IMR-90 (cell line): ENCODE measurements around the gene PRTFDC1. TPM values are rescaled to one million over a fixed set of nuclear protein-coding genes. Genes with fewer than 3 reads are reported as not detected.

ENCODE experiments used
- ATAC-seq: fragments of 200-7000 bp; cut with Tn5 transposase; 2 replicates; pipeline ENCODE4 v1.9.1; 2020; ENCODE audit warnings: low read depth, mild to moderate bottlenecking, moderate library complexity
- BruUV-seq: library from RNA; stranded (reverse); fragments of 400-500 nt; replicated peaks from 2 replicates; lab custom pipeline; 2021; lab: Mats Ljungman, UMichigan
- CTCF ChIA-PET: fragments of 300-600 bp; formaldehyde crosslinking; extraction: SDS; loops from one replicate; lab custom pipeline; 2021; ENCODE audit warnings: antibody characterized with exemption; lab: Yijun Ruan, JAX
- POLR2A ChIA-PET: fragments of 300-600 bp; sonication (Branson Sonifier 250); formaldehyde crosslinking; loops from one replicate; lab custom pipeline; 2022; ENCODE audit warnings: antibody characterized with exemption; ENCODE audit not compliant: unreplicated experiment; lab: Charles Lee
- DNase-seq: peaks from one replicate; pipeline ENCODE4 v3.0.0; 2013
- H2AFZ ChIP-seq: replicated peaks from 2 replicates; pipeline ENCODE3; 2013; ENCODE audit warnings: low read length, mild to moderate bottlenecking; ENCODE audit not compliant: poor library complexity
- H2AK5ac ChIP-seq: 2 replicates; pipeline ENCODE4 v1.6.1; 2013; ENCODE audit warnings: low read depth, low read length, inconsistent platforms
- H2AK9ac ChIP-seq: replicated peaks from 2 replicates; pipeline ENCODE3; 2013; ENCODE audit warnings: mild to moderate bottlenecking, low read depth, low read length, moderate library complexity; ENCODE audit not compliant: poor library complexity
- H2BK120ac ChIP-seq: 2 replicates; pipeline ENCODE4 v1.6.1; 2013; ENCODE audit warnings: low read depth, low read length, inconsistent platforms
- H2BK15ac ChIP-seq: 3 replicates; pipeline ENCODE4 v1.6.1; 2013; ENCODE audit warnings: low read depth, low read length, inconsistent platforms
- H2BK20ac ChIP-seq: 2 replicates; pipeline ENCODE4 v1.6.1; 2013; ENCODE audit warnings: low read depth, mild to moderate bottlenecking, inconsistent platforms, low read length, moderate library complexity
- H2BK5ac ChIP-seq: 2 replicates; pipeline ENCODE4 v1.6.1; 2013; ENCODE audit warnings: mild to moderate bottlenecking, low read depth, low read length, inconsistent platforms; ENCODE audit not compliant: poor library complexity, severe bottlenecking
- H3K14ac ChIP-seq: replicated peaks from 2 replicates; pipeline ENCODE4 v1.6.1; 2013; ENCODE audit warnings: low read depth, low read length, inconsistent platforms
- H3K18ac ChIP-seq: 2 replicates; pipeline ENCODE4 v1.6.1; 2013; ENCODE audit warnings: low read depth, low read length, control low read depth
- H3K23ac ChIP-seq: 2 replicates; pipeline ENCODE4 v1.6.1; 2013; ENCODE audit warnings: low read depth, low read length, inconsistent platforms
- H3K27ac ChIP-seq: 2 replicates; pipeline ENCODE4 v1.5.1; 2013; ENCODE audit warnings: mild to moderate bottlenecking, control low read depth, low read length; ENCODE audit not compliant: insufficient read depth
- H3K27me3 ChIP-seq: 2 replicates; pipeline ENCODE4 v1.6.1; 2013; ENCODE audit warnings: low read length; ENCODE audit not compliant: control insufficient read depth, insufficient read depth
- H3K36me3 ChIP-seq: 2 replicates; pipeline ENCODE4 v1.6.1; 2013; ENCODE audit warnings: low read length, mixed read lengths; ENCODE audit not compliant: control insufficient read depth, insufficient read depth
- H3K4ac ChIP-seq: 2 replicates; pipeline ENCODE4 v1.6.1; 2013; ENCODE audit warnings: low read depth, low read length, inconsistent platforms
- H3K4me1 ChIP-seq: 2 replicates; pipeline ENCODE4 v1.6.1; 2013; ENCODE audit warnings: low read length, mixed read lengths; ENCODE audit not compliant: control insufficient read depth, insufficient read depth
- H3K4me2 ChIP-seq: 2 replicates; pipeline ENCODE4 v1.6.1; 2013; ENCODE audit warnings: low read depth, mild to moderate bottlenecking, control low read depth, low read length, moderate library complexity
- H3K4me3 ChIP-seq: 2 replicates; pipeline ENCODE4 v1.5.1; 2013; ENCODE audit warnings: low read depth, mild to moderate bottlenecking, control low read depth, low read length, moderate library complexity; ENCODE audit not compliant: insufficient read depth
- H3K56ac ChIP-seq: 2 replicates; pipeline ENCODE4 v1.6.1; 2013; ENCODE audit warnings: low read length, inconsistent platforms; ENCODE audit not compliant: insufficient read depth; ENCODE audit errors: extremely low read depth
- H3K79me1 ChIP-seq, 2 experiments: 2 replicates each; pipeline ENCODE4 v1.6.1; 2013; ENCODE audit warnings: low read length in 2 of 2, inconsistent platforms in 1 of 2, low read depth in 1 of 2
- H3K9ac ChIP-seq: 2 replicates; pipeline ENCODE4 v1.6.1; 2013; ENCODE audit warnings: low read depth, low read length, control low read depth
- H3K9me1 ChIP-seq: 2 replicates; pipeline ENCODE4 v1.6.1; 2013; ENCODE audit warnings: low read length, inconsistent platforms; ENCODE audit not compliant: insufficient read depth
- H3K9me3 ChIP-seq: 2 replicates; pipeline ENCODE4 v1.6.1; 2013; ENCODE audit warnings: low read length; ENCODE audit not compliant: control insufficient read depth, insufficient read depth
- H4K20me1 ChIP-seq: 2 replicates; pipeline ENCODE4 v1.6.1; 2013; ENCODE audit warnings: low read length, inconsistent platforms; ENCODE audit not compliant: insufficient read depth
- H4K5ac ChIP-seq: 2 replicates; pipeline ENCODE4 v1.6.1; 2013; ENCODE audit warnings: mild to moderate bottlenecking, low read depth, low read length, control low read depth
- H4K8ac ChIP-seq, 2 experiments: 2 replicates each; pipeline ENCODE4 v1.6.1; 2013; ENCODE audit warnings: low read depth in 2 of 2, low read length in 2 of 2, control low read depth in 1 of 2, inconsistent platforms in 1 of 2
- H4K91ac ChIP-seq: 2 replicates; pipeline ENCODE4 v1.6.1; 2013; ENCODE audit warnings: low read depth, low read length, inconsistent platforms; ENCODE audit not compliant: insufficient read depth
- BHLHE40 ChIP-seq: fragments of 150-350 bp; IDR thresholded peaks from 2 replicates; pipeline ENCODE4 v1.6.1; 2016; ENCODE audit warnings: mild to moderate bottlenecking, low read depth, low read length
- CEBPB ChIP-seq: IDR thresholded peaks from 2 replicates; pipeline ENCODE4 v1.6.1; 2012; ENCODE audit warnings: low read depth, low read length, improper control_type of control experiment
- CHD1 ChIP-seq: IDR thresholded peaks from 2 replicates; pipeline ENCODE4 v1.6.1; 2012; ENCODE audit warnings: low read depth, low read length, improper control_type of control experiment
- CTCF ChIP-seq: conservative IDR thresholded peaks from 2 replicates; pipeline ENCODE4 v1.5.1; 2012; ENCODE audit warnings: mild to moderate bottlenecking, low read depth, low read length, improper control_type of control experiment
- ELK1 ChIP-seq: fragments of 150-350 bp; IDR thresholded peaks from 2 replicates; pipeline ENCODE4 v1.6.1; 2016; ENCODE audit warnings: low read depth, mild to moderate bottlenecking, low read length, moderate library complexity, borderline replicate concordance
- FOS ChIP-seq: fragments of 150-350 bp; IDR thresholded peaks from 2 replicates; pipeline ENCODE4 v1.6.1; 2016; ENCODE audit warnings: low read depth, low read length
- MAFK ChIP-seq: IDR thresholded peaks from 2 replicates; pipeline ENCODE4 v1.6.1; 2012; ENCODE audit warnings: low read depth, low read length, improper control_type of control experiment
- MAZ ChIP-seq: IDR thresholded peaks from 2 replicates; pipeline ENCODE4 v1.6.1; 2012; ENCODE audit warnings: low read depth, mild to moderate bottlenecking, low read length, improper control_type of control experiment, moderate library complexity, borderline replicate concordance
- MXI1 ChIP-seq: IDR thresholded peaks from 2 replicates; pipeline ENCODE4 v1.6.1; 2012; ENCODE audit warnings: low read depth, mild to moderate bottlenecking, low read length, moderate library complexity, borderline replicate concordance
- NFE2L2 ChIP-seq: fragments of 150-350 bp; IDR thresholded peaks from 2 replicates; pipeline ENCODE4 v1.6.1; 2016; ENCODE audit warnings: low read depth, mild to moderate bottlenecking, low read length
- POLR2A ChIP-seq: IDR thresholded peaks from 2 replicates; pipeline ENCODE4 v1.6.1; 2012; ENCODE audit warnings: mild to moderate bottlenecking, low read depth, low read length
- RAD21 ChIP-seq: IDR thresholded peaks from 2 replicates; pipeline ENCODE4 v1.6.1; 2012; ENCODE audit warnings: low read length, improper control_type of control experiment
- RCOR1 ChIP-seq: IDR thresholded peaks from 2 replicates; pipeline ENCODE4 v1.6.1; 2012; ENCODE audit warnings: mild to moderate bottlenecking, low read length, improper control_type of control experiment; ENCODE audit not compliant: insufficient replicate concordance
- RFX5 ChIP-seq: IDR thresholded peaks from 2 replicates; pipeline ENCODE4 v1.8.0; 2012; ENCODE audit warnings: low read depth, mild to moderate bottlenecking, low read length, moderate library complexity
- SMC3 ChIP-seq: fragments of 150-350 bp; IDR thresholded peaks from 2 replicates; pipeline ENCODE4 v1.6.1; 2016; ENCODE audit warnings: low read depth, mild to moderate bottlenecking, antibody characterized with exemption, low read length, moderate library complexity
- USF2 ChIP-seq: fragments of 150-350 bp; IDR thresholded peaks from 2 replicates; pipeline ENCODE4 v1.6.1; 2017; ENCODE audit warnings: mild to moderate bottlenecking, antibody characterized with exemption, low read length, low read depth
- WGBS, 2 experiments: methylation state at CpG; one replicate each; pipeline versions ENCODE4 v1.1.5 to v1.1.7; 2013; ENCODE audit warnings: missing lambda C conversion rate in 2 of 2; ENCODE audit not compliant: insufficient read length in 1 of 2; ENCODE audit errors: extremely low coverage in 2 of 2; 5-methylcytosine and 5-hydroxymethylcytosine counted together
- dilution Hi-C: fragments of 300-500 bp; cut with HindIII; formaldehyde crosslinking; loops from one replicate; pipeline ENCODE4 v1.14.3; 2018; ENCODE audit warnings: low sequenced_read_pairs; ENCODE audit not compliant: unreplicated experiment
- in situ Hi-C: fragments of 300-500 bp; cut with MboI; formaldehyde crosslinking; loops from 3 replicates; pipeline ENCODE4 v1.14.3; 2019; ENCODE audit warnings: low sequenced_read_pairs, inconsistent platforms, mixed read lengths
- intact Hi-C: fragments of 100-400 bp; cut with micrococcal nuclease; formaldehyde crosslinking; loops from 2 replicates; pipeline ENCODE4 v1.10.0; 2022
- polyA plus RNA-seq, 3 experiments: library from polyadenylated mRNA; depleted of rRNA; stranded (reverse); fragments of >200 nt; gene quantifications; 2 replicates each; pipeline ENCODE4 v1.2.3, GENCODE V29; 2012; ENCODE audit warnings: low replicate concordance in 1 of 3
- total RNA-seq: library from RNA; depleted of rRNA; stranded (reverse); fragments of >200 nt; gene quantifications from 2 replicates; pipeline ENCODE4 v1.2.3, GENCODE V29; 2012

Gene PRTFDC1
- total and polyA plus RNA-seq, 2 of the 4 experiments (the other 2 are of a cell fraction): 12.3 to 17.9 TPM

DNA sequence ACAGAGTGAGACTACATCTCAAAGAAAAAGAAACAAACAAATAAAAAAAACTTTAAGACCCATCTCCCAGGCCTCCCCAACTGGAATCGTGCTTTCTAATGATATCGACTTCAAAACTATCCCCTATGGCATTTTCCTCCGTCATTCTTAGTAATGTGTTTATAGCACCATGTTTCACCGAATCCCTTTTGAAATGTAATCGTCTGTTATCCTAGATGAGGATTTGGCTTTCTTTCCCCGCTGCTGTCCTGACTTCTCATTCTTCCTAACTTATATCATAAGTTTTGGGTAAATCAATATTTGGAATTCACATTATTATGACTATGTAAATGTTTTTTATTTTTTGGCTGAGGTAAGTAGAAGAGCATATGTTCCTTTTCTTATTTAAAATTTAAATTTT is 151.5 kb downstream of the PRTFDC1 start:
- intact Hi-C loops: no loop called here
- DNase-seq (no peak), ATAC-seq (no peak)
- no CpG with 5 or more reads among the region's 6 CpGs for WGBS, 2 experiments
- POLR2A ChIA-PET: no interaction called here
- no peak overlapping the region for H3K56ac ChIP-seq
- H3K14ac ChIP-seq: no peak overlapping the region
- no peak overlapping the region for H3K4ac ChIP-seq
- no peaks in the 10 kb centered on the region for H4K20me1 ChIP-seq
- H3K9me3 ChIP-seq: no peaks in the 10 kb centered on the region
- H2BK20ac ChIP-seq: no peak overlapping the region
- no peak overlapping the region for H3K4me2 ChIP-seq
- no peak overlapping the region for H3K9ac ChIP-seq
- no peak overlapping the region for H4K91ac ChIP-seq
- H3K4me3 ChIP-seq: no peak overlapping the region
- no peak overlapping the region for H2AK9ac ChIP-seq
- H3K4me1 ChIP-seq: no peaks in the 10 kb centered on the region
- TF ChIP-seq POLR2A (no peak), RAD21 (no peak), FOS (no peak), USF2 (no peak), RFX5 (no peak), MAFK (no peak), ELK1 (no peak), NFE2L2 (no peak), RCOR1 (no peak), BHLHE40 (no peak), MAZ (no peak), CTCF (no peak), CHD1 (no peak), MXI1 (no peak), SMC3 (no peak), CEBPB (no peak)
- H3K79me1 ChIP-seq: no peaks in the 10 kb centered on the region
- H4K8ac ChIP-seq: no peak overlapping the region
- no peaks in the 10 kb centered on the region; the same call in 1 of the 2 replicates for H3K27me3 ChIP-seq
- CTCF ChIA-PET: no interaction called here
- dilution Hi-C loops: no loop called here
- no TSS peak for BruUV-seq
- no peaks in the 10 kb centered on the region for H3K9me1 ChIP-seq
- H2BK120ac ChIP-seq: no peak overlapping the region
- no peak overlapping the region for H2BK5ac ChIP-seq
- H3K27ac ChIP-seq: no peak overlapping the region
- no peaks in the 10 kb centered on the region for H3K36me3 ChIP-seq
- no peak overlapping the region for H2BK15ac ChIP-seq
- H3K18ac ChIP-seq: no peak overlapping the region
- H3K23ac ChIP-seq: no peak overlapping the region
- no peak overlapping the region for H2AFZ ChIP-seq
- in situ Hi-C loops: no loop called here
- H2AK5ac ChIP-seq: no peak overlapping the region
- H4K5ac ChIP-seq: no peak overlapping the region
